H1 (cell line): ENCODE data around the gene CAGE1. TPM values are rescaled to one million over a fixed set of nuclear protein-coding genes. Genes with fewer than 3 reads are reported as not detected.

Source experiments
- CTCF ChIA-PET: fragments of 300-600 bp; sonication (Branson Sonifier 250); formaldehyde crosslinking; loops from one replicate; lab custom pipeline; 2021; ENCODE audit not compliant: partially characterized antibody; lab: Charles Lee
- POLR2A ChIA-PET: fragments of 300-600 bp; sonication (Branson Sonifier 250); formaldehyde crosslinking; loops from one replicate; lab custom pipeline; 2021; ENCODE audit warnings: inconsistent platforms; ENCODE audit not compliant: partially characterized antibody; lab: Charles Lee
- DNase-seq, 2 experiments: peaks; one replicate each; pipeline versions ENCODE4 v3.0.0 to v3.0.0-alpha.2; 2010 to 2022; ENCODE audit warnings: low spot score in 2 of 2, low read depth in 1 of 2, mixed read lengths in 1 of 2
- FAIRE-seq: peaks from 2 replicates; lab custom pipeline; 2011; peaks lifted over from hg19 to GRCh38; lab: Jason Lieb, UNC
- H2AFZ ChIP-seq: 2 replicates; pipeline ENCODE4 v1.8.1; 2012; ENCODE audit warnings: low read length, inconsistent platforms
- H2AK5ac ChIP-seq: 2 replicates; pipeline ENCODE4 v1.6.1; 2013; ENCODE audit warnings: low read depth, low read length
- H2BK120ac ChIP-seq: replicated peaks from 2 replicates; pipeline ENCODE3; 2013; ENCODE audit warnings: low read depth, low read length, inconsistent platforms
- H2BK12ac ChIP-seq: 2 replicates; pipeline ENCODE4 v1.6.1; 2013; ENCODE audit warnings: low read depth, low read length
- H2BK15ac ChIP-seq: 2 replicates; pipeline ENCODE4 v1.6.1; 2013; ENCODE audit warnings: low read length
- H2BK20ac ChIP-seq: 2 replicates; pipeline ENCODE4 v1.6.1; 2013; ENCODE audit warnings: low read length
- H2BK5ac ChIP-seq: 2 replicates; pipeline ENCODE4 v1.6.1; 2013; ENCODE audit warnings: low read depth, low read length
- H3K14ac ChIP-seq: 2 replicates; pipeline ENCODE4 v1.6.1; 2013; ENCODE audit warnings: inconsistent platforms; ENCODE audit not compliant: insufficient read length
- H3K18ac ChIP-seq: 2 replicates; pipeline ENCODE4 v1.6.1; 2013; ENCODE audit warnings: low read length; ENCODE audit errors: extremely low read depth
- H3K23ac ChIP-seq: 2 replicates; pipeline ENCODE4 v1.6.1; 2013; ENCODE audit warnings: inconsistent platforms; ENCODE audit not compliant: insufficient read length
- H3K23me2 ChIP-seq: 2 replicates; pipeline ENCODE4 v1.6.1; 2013; ENCODE audit warnings: low read depth, low read length
- H3K27ac ChIP-seq: 2 replicates; pipeline ENCODE4 v1.6.1; 2011; ENCODE audit warnings: low read depth, low read length, inconsistent platforms
- H3K27me3 ChIP-seq, 4 experiments: replicated peaks in 1 of 4; 1 replicate in 1 of 4; 2 replicates in 3 of 4; pipeline versions ENCODE4 v1.6.1 to v1.8.1; 2011 to 2013; ENCODE audit warnings: low read length in 3 of 4, mild to moderate bottlenecking in 3 of 4, inconsistent platforms in 2 of 4, mixed read lengths in 2 of 4, moderate library complexity in 1 of 4; ENCODE audit not compliant: control insufficient read depth in 3 of 4, insufficient read depth in 3 of 4; ENCODE audit errors: extremely low read depth in 1 of 4
- H3K36me3 ChIP-seq, 4 experiments: 2 replicates each; pipeline versions ENCODE4 v1.6.1 to v1.8.1; 2011 to 2013; ENCODE audit warnings: mild to moderate bottlenecking in 4 of 4, low read length in 3 of 4, moderate library complexity in 2 of 4, control low read depth in 1 of 4, inconsistent platforms in 1 of 4; ENCODE audit not compliant: insufficient read depth in 4 of 4, control insufficient read depth in 2 of 4
- H3K4ac ChIP-seq: replicated peaks from 2 replicates; pipeline ENCODE3; 2013; ENCODE audit warnings: low read length, low read depth, mixed read lengths, inconsistent platforms; ENCODE audit not compliant: insufficient read length
- H3K4me1 ChIP-seq, 4 experiments: replicated peaks in 1 of 4; 1 replicate in 1 of 4; 2 replicates in 3 of 4; pipeline versions ENCODE4 v1.6.1 to v1.8.1; 2011 to 2013; ENCODE audit warnings: low read length in 3 of 4, inconsistent platforms in 2 of 4, mixed read lengths in 1 of 4; ENCODE audit not compliant: insufficient read depth in 4 of 4, control insufficient read depth in 3 of 4
- H3K4me2 ChIP-seq, 2 experiments: 2 replicates each; pipeline versions ENCODE4 v1.6.1 to v1.8.1; 2011 to 2013; ENCODE audit warnings: low read depth in 2 of 2, low read length in 2 of 2, control low read depth in 1 of 2, inconsistent platforms in 1 of 2, mild to moderate bottlenecking in 1 of 2; ENCODE audit not compliant: insufficient read depth in 1 of 2
- H3K4me3 ChIP-seq, 4 experiments: fragments of 200-600, 300-600 bp in 1 of 4; sonication (generic), shearing (Covaris generic), sonication (Bioruptor Twin) in 1 of 4; 2 replicates each; pipeline versions ENCODE4 v1.5.1 to v1.8.1; 2011 to 2016; ENCODE audit warnings: low read length in 4 of 4, low read depth in 3 of 4, control low read depth in 2 of 4, inconsistent platforms in 2 of 4, mild to moderate bottlenecking in 2 of 4, mixed read lengths in 1 of 4, moderate library complexity in 1 of 4; ENCODE audit not compliant: insufficient read depth in 2 of 4; ENCODE audit errors: extremely low read depth in 1 of 4
- H3K56ac ChIP-seq: replicated peaks from 2 replicates; pipeline ENCODE3; 2013; ENCODE audit warnings: low read depth, mild to moderate bottlenecking, mixed read lengths, low read length, inconsistent platforms; ENCODE audit not compliant: insufficient read length
- H3K79me1 ChIP-seq: 2 replicates; pipeline ENCODE4 v1.6.1; 2013; ENCODE audit warnings: low read depth, low read length, control low read depth
- H3K79me2 ChIP-seq, 2 experiments: 2 replicates each; pipeline versions ENCODE4 v1.6.1 to v1.8.1; 2012 to 2013; ENCODE audit warnings: low read length in 2 of 2, mild to moderate bottlenecking in 2 of 2, inconsistent platforms in 1 of 2; ENCODE audit not compliant: insufficient read depth in 2 of 2, control insufficient read depth in 1 of 2
- H3K9ac ChIP-seq, 4 experiments: replicated peaks in 1 of 4; 1 replicate in 1 of 4; 2 replicates in 3 of 4; pipeline versions ENCODE4 v1.6.1 to v1.8.1; 2011 to 2013; ENCODE audit warnings: low read depth in 3 of 4, low read length in 3 of 4, control low read depth in 2 of 4, mild to moderate bottlenecking in 2 of 4, moderate library complexity in 2 of 4, inconsistent platforms in 1 of 4; ENCODE audit errors: extremely low read depth in 1 of 4
- H3K9me3 ChIP-seq, 2 experiments: 2 replicates each; pipeline versions ENCODE4 v1.6.1 to v1.8.1; 2012 to 2013; ENCODE audit warnings: mild to moderate bottlenecking in 2 of 2, moderate library complexity in 2 of 2, control low read depth in 1 of 2, inconsistent platforms in 1 of 2, low read depth in 1 of 2, low read length in 1 of 2, mixed read lengths in 1 of 2; ENCODE audit not compliant: insufficient read depth in 2 of 2
- H4K20me1 ChIP-seq, 2 experiments: replicated peaks in 1 of 2; 2 replicates each; pipeline versions ENCODE3 to v1.8.1; 2011 to 2013; ENCODE audit warnings: inconsistent platforms in 2 of 2, low read length in 2 of 2, mild to moderate bottlenecking in 1 of 2; ENCODE audit not compliant: insufficient read depth in 2 of 2, control insufficient read depth in 1 of 2
- H4K5ac ChIP-seq: 2 replicates; pipeline ENCODE4 v1.6.1; 2013; ENCODE audit warnings: low read length, low read depth, mixed read lengths, inconsistent platforms; ENCODE audit not compliant: insufficient read length
- H4K8ac ChIP-seq: 2 replicates; pipeline ENCODE4 v1.8.0; 2013; ENCODE audit warnings: mild to moderate bottlenecking, moderate library complexity, low read length, inconsistent platforms; ENCODE audit not compliant: insufficient read depth; ENCODE audit errors: extremely low read depth
- H4K91ac ChIP-seq: replicated peaks from 2 replicates; pipeline ENCODE3; 2013; ENCODE audit warnings: low read length, mixed read lengths, inconsistent platforms; ENCODE audit not compliant: insufficient read length
- CBX8 ChIP-seq: fragments of 300-800, 300-1000 bp; sonication (generic); IDR thresholded peaks from 2 replicates; pipeline ENCODE4 v1.7.1; 2016; ENCODE audit warnings: low read depth, low read length, borderline replicate concordance
- EP300 ChIP-seq, 2 experiments: IDR thresholded peaks; 1 replicate in 1 of 2; 2 replicates in 1 of 2; pipeline ENCODE4 v1.6.1; 2011 to 2012; ENCODE audit warnings: low read depth in 2 of 2, low read length in 2 of 2, mild to moderate bottlenecking in 2 of 2, borderline replicate concordance in 1 of 2, inconsistent platforms in 1 of 2, moderate library complexity in 1 of 2
- RXRA ChIP-seq: IDR thresholded peaks from 2 replicates; pipeline ENCODE4 v1.6.1; 2011; ENCODE audit warnings: low read depth, mild to moderate bottlenecking, low read length, moderate library complexity; ENCODE audit not compliant: insufficient read depth
- SAP30 ChIP-seq: fragments of 300-600 bp; sonication (generic); IDR thresholded peaks from 2 replicates; pipeline ENCODE4 v1.7.1; 2012; ENCODE audit warnings: low read length, moderate library complexity, mild to moderate bottlenecking, inconsistent platforms; ENCODE audit not compliant: insufficient read depth, insufficient replicate concordance
- SP2 ChIP-seq: IDR thresholded peaks from 2 replicates; pipeline ENCODE4 v1.6.1; 2012; ENCODE audit warnings: mild to moderate bottlenecking, low read length, inconsistent platforms
- YY1 ChIP-seq: IDR thresholded peaks from 2 replicates; pipeline ENCODE4 v1.6.1; 2011; ENCODE audit warnings: low read depth, mild to moderate bottlenecking, low read length
- WGBS, 2 experiments: shearing (Covaris generic) in 1 of 2; methylation state at CpG; one replicate each; pipeline versions ENCODE4 v1.1.6 to v1.1.7; 2013 to 2015; ENCODE audit warnings: low lambda C conversion rate in 2 of 2, mixed read lengths in 2 of 2, inconsistent platforms in 1 of 2, low coverage in 1 of 2, missing lambda C conversion rate in 1 of 2; ENCODE audit not compliant: insufficient replicate concordance in 2 of 2, insufficient coverage in 1 of 2, insufficient read length in 1 of 2; ENCODE audit errors: extremely low coverage in 1 of 2, missing lambda C conversion rate in 1 of 2; 5-methylcytosine and 5-hydroxymethylcytosine counted together
- polyA plus RNA-seq, 7 experiments: library from polyadenylated mRNA; depleted of rRNA in 3 of 7; stranded (reverse) in 5 of 7; unstranded in 2 of 7; fragments of >200 nt in 5 of 7; fragments of 200-250 nt in 2 of 7; gene quantifications; 1 replicate in 5 of 7; 2 replicates in 1 of 7; 4 replicates in 1 of 7; pipeline versions ENCODE4 v1.2.1 to v1.2.3, GENCODE V29; 2011 to 2013; ENCODE audit warnings: missing spikeins in 2 of 7, mixed read lengths in 2 of 7
- total RNA-seq: library from RNA; stranded (reverse); fragmentation: NEBNext Ultra II Directional; extraction: Animal tissue kit (Norgen Biotek cat#: 25700); gene quantifications from 2 replicates; pipeline ENCODE4 v1.2.1, GENCODE V29; 2021
- TF ChIP-seq, protein P1 (sequence below): IDR thresholded peaks from 2 replicates; pipeline ENCODE4 v1.6.1; 2012; ENCODE audit warnings: inconsistent platforms
- TF ChIP-seq, protein P2 (sequence below): IDR thresholded peaks from 2 replicates; pipeline ENCODE4 v1.6.1; 2011; ENCODE audit warnings: low read depth, mild to moderate bottlenecking, low read length; ENCODE audit not compliant: insufficient read depth

The CAGE1 gene
- total and polyA plus RNA-seq, 2 of the 8 experiments (the other 6 are each of a cell fraction or from before 2014, with no cell fraction given): 0.09 TPM; not detected in 1

DNA sequence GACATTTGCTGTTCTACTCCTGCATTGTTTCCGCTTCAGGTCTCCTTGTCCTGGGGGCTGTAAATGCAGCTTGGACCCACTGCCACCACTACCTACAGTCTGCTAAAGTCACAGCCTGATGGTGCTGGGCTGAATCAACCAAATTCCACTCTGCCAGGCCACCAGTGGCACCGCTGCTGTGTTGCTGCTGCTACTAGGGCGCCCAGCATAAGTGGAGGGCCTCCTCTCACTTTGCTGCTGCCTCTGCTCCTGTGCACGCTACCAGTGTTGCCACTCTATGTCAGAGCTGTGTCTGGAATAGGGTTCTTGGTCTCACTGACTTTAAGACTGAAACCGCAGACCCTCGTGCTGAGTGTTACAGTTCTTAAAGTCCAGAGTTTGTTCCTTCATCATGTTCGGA is 75.1 kb downstream of the CAGE1 start:
- TF ChIP-seq YY1 (no peak), RXRA (no peak), SP2 (no peak), EP300 (IDR thresholded peaks at IDR 0.05; ENCODE audit: borderline replicate concordance in 1 of 2, low read depth in 2 of 2, low read length in 2 of 2) (no peak), CBX8 (no peak), SAP30 (no peak)
- TF ChIP-seq, protein P1, sequence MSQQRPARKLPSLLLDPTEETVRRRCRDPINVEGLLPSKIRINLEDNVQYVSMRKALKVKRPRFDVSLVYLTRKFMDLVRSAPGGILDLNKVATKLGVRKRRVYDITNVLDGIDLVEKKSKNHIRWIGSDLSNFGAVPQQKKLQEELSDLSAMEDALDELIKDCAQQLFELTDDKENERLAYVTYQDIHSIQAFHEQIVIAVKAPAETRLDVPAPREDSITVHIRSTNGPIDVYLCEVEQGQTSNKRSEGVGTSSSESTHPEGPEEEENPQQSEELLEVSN: no peak
- TF ChIP-seq, protein P2, sequence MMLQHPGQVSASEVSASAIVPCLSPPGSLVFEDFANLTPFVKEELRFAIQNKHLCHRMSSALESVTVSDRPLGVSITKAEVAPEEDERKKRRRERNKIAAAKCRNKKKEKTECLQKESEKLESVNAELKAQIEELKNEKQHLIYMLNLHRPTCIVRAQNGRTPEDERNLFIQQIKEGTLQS: no peak
- FAIRE-seq (no peak), DNase-seq (no peak)
- Histone ChIP-seq H3K56ac (no peak overlapping the region), H4K8ac (no peak overlapping the region), H3K79me1 (no peaks in the 10 kb centered on the region), H3K4me1 (no peaks in the 10 kb centered on the region; a peak in 1 of 7 replicates), H3K18ac (no peak overlapping the region), H3K23ac (no peak overlapping the region), H2BK120ac (no peak overlapping the region), H3K23me2 (peaks cover 4% of the 10 kb centered on the region; the same call in 1 of the 2 replicates), H2BK5ac (0 out of 2 replicates have a peak overlapping the region, but pooled peaks have one; percentile 13), H3K9me3 (no peaks in the 10 kb centered on the region), H4K91ac (no peak overlapping the region), H4K20me1 (peaks cover 0 to 6% of the 10 kb centered on the region in 2 experiments), H3K4me3 (no peak overlapping the region), H3K9ac (no peak overlapping the region), H2BK12ac (no peak overlapping the region), H3K79me2 (peaks cover 0 to 26% of the 10 kb centered on the region in 2 experiments; a peak in 3 of 4 replicates), H3K27ac (no peak overlapping the region), H2AK5ac (no peak overlapping the region), H2BK20ac (peak overlapping the region; percentile 13; the same call in 1 of the 2 replicates), H2BK15ac (peak overlapping the region; percentile 83; the same call in 1 of the 2 replicates), H2AFZ (peak overlapping the region; percentile 22; the same call in 1 of the 2 replicates), H3K27me3 (no peaks in the 10 kb centered on the region), H3K36me3 (peaks cover 0 to 6% (median 4%) of the 10 kb centered on the region in 4 experiments; a peak in 3 of 8 replicates), H4K5ac (no peak overlapping the region), H3K4ac (no peak overlapping the region), H3K4me2 (no peak overlapping the region), H3K14ac (no peak overlapping the region)
- CTCF ChIA-PET: interaction anchor here (1.1 to 1.9 kb wide), 5 partner anchors 11 to 637 kb away, joined by 3 to 5 read pairs (median 3); no protein-coding TSS in a partner anchor
- POLR2A ChIA-PET: no interaction called here
- WGBS, 2 experiments: 94% methylated on average over 7 of the region's 7 CpGs; no CpG with 5 or more reads in 1 of the 2 experiments
